NCI-H2196 treated with DMSO at 0.1 percent for 48 hours (cell line): Measurements from ENCODE around the gene VEZF1.

Experiments used
- DNase-seq: peaks from one replicate; lab custom pipeline; 2025; ENCODE audit not compliant: unreplicated experiment; lab: John Stamatoyannopoulos, UW

VEZF1 gene

GRCh38 chr17:57931488-57932137, 56.4 kb downstream of the VEZF1 start:
- DNase-seq: no peak

- no peak for DNase-seq
These were observed 57.8 kb downstream of the VEZF1 start for GRCh38 chr17:57930239-57930638.

GRCh38 chr17:57929386-57929785, 58.7 kb downstream of the VEZF1 start:
- no peak for DNase-seq

GRCh38 chr17:57928928-57929327, 59.1 kb downstream of the VEZF1 start:
- no peak for DNase-seq

- DNase-seq: peak; percentile 56
These were observed 60.9 kb downstream of the VEZF1 start for GRCh38 chr17:57927048-57927723.

GRCh38 chr17:57926723-57927047, 61.4 kb downstream of the VEZF1 start:
- no peak for DNase-seq

GRCh38 chr17:57925361-57925990, 62.6 kb downstream of the VEZF1 start:
- no peak for DNase-seq

GRCh38 chr17:57924677-57925076, 63.4 kb downstream of the VEZF1 start:
- no peak for DNase-seq
